GM21619 (cell line): ENCODE data around the gene GCFC2.

ENCODE experiments used
- ATAC-seq: cut with Tn5 transposase; IDR thresholded peaks from one replicate; pipeline ENCODE4 v1.9.1; 2021; ENCODE audit not compliant: unreplicated experiment

The GCFC2 gene

GRCh38 chr2:75632091-75632701 lies 78.5 kb downstream of the GCFC2 start:
- no peak for ATAC-seq

GRCh38 chr2:75627902-75628504 lies 82.7 kb downstream of the GCFC2 start:
- ATAC-seq: peak; percentile 89

- ATAC-seq: no peak
Measured at GRCh38 chr2:75622929-75623328, 87.8 kb downstream of the GCFC2 start.

- no peak for ATAC-seq
Measured at GRCh38 chr2:75622500-75622899, 88.2 kb downstream of the GCFC2 start.

- no peak for ATAC-seq
Measured at GRCh38 chr2:75621228-75621627, 89.5 kb downstream of the GCFC2 start.

GRCh38 chr2:75619956-75620740 lies 90.6 kb downstream of the GCFC2 start:
- no peak for ATAC-seq

- ATAC-seq: no peak
Measured at GRCh38 chr2:75616933-75617332, 93.8 kb downstream of the GCFC2 start.

GRCh38 chr2:75616406-75616805 lies 94.3 kb downstream of the GCFC2 start:
- ATAC-seq: no peak

- ATAC-seq: no peak
Measured at GRCh38 chr2:75614162-75614651, 96.5 kb downstream of the GCFC2 start.

GRCh38 chr2:75612862-75613243 lies 97.9 kb downstream of the GCFC2 start:
- ATAC-seq: no peak
